Skeletal muscle tissue (tissue), 4 donors: Measurements from ENCODE around the gene COL8A1. TPM values are rescaled to one million over a fixed set of nuclear protein-coding genes. Genes with fewer than 3 reads are reported as not detected.

Source experiments
- H3K27ac ChIP-seq: one replicate; pipeline ENCODE4 v1.7.0; 2013; ENCODE audit warnings: mild to moderate bottlenecking, low read depth, low read length, inconsistent platforms
- H3K27me3 ChIP-seq, 3 donors: one replicate each; pipeline ENCODE4 v1.7.0; 2013; ENCODE audit warnings: low read length in 3 of 3; ENCODE audit not compliant: control insufficient read depth in 3 of 3, insufficient read depth in 3 of 3
- H3K36me3 ChIP-seq, 3 donors: one replicate each; pipeline ENCODE4 v1.7.0; 2013; ENCODE audit warnings: low read length in 3 of 3; ENCODE audit not compliant: control insufficient read depth in 3 of 3, insufficient read depth in 3 of 3
- H3K4me1 ChIP-seq, 3 donors: one replicate each; pipeline ENCODE4 v1.7.0; 2013; ENCODE audit warnings: low read length in 3 of 3, mild to moderate bottlenecking in 3 of 3; ENCODE audit not compliant: control insufficient read depth in 3 of 3, insufficient read depth in 3 of 3
- H3K4me3 ChIP-seq, 3 donors: one replicate each; pipeline ENCODE4 v1.7.0; 2013; ENCODE audit warnings: low read length in 3 of 3
- H3K9ac ChIP-seq, 3 donors: one replicate each; pipeline ENCODE4 v1.7.0; 2013; ENCODE audit warnings: low read length in 3 of 3, mild to moderate bottlenecking in 3 of 3, moderate library complexity in 2 of 3, low read depth in 1 of 3
- H3K9me3 ChIP-seq, 3 donors: one replicate each; pipeline ENCODE4 v1.7.0; 2013; ENCODE audit warnings: low read length in 3 of 3; ENCODE audit not compliant: control insufficient read depth in 3 of 3
- total RNA-seq: library from RNA; depleted of rRNA; stranded (reverse); fragments of >200 nt; gene quantifications from one replicate; pipeline ENCODE4 v1.2.3, GENCODE V29; 2014
- donor health status: Osteomylitis.

COL8A1 gene
- total RNA-seq, 1 donor from 2014 or later: 1.6 TPM

- Histone ChIP-seq H3K4me3 (no peak overlapping the region), H3K4me1 (no peaks in the 10 kb centered on the region), H3K27me3 (no peaks in the 10 kb centered on the region), H3K27ac (no peak overlapping the region), H3K36me3 (no peaks in the 10 kb centered on the region), H3K9ac (no peak overlapping the region), H3K9me3 (no peaks in the 10 kb centered on the region)
These were observed 74.0 kb downstream of the COL8A1 start for GRCh38 chr3:99712291-99712954.

- no peak overlapping the region for H3K27ac ChIP-seq
- H3K9me3 ChIP-seq: no peaks in the 10 kb centered on the region
- H3K36me3 ChIP-seq: no peaks in the 10 kb centered on the region
- no peak overlapping the region for H3K4me3 ChIP-seq
- H3K4me1 ChIP-seq: no peaks in the 10 kb centered on the region
- H3K27me3 ChIP-seq: no peaks in the 10 kb centered on the region
- H3K9ac ChIP-seq: no peak overlapping the region
These were observed 75.0 kb downstream of the COL8A1 start for GRCh38 chr3:99713440-99713839.

- Histone ChIP-seq H3K9ac (no peak overlapping the region), H3K27ac (no peak overlapping the region), H3K4me3 (no peak overlapping the region), H3K27me3 (no peaks in the 10 kb centered on the region), H3K4me1 (no peaks in the 10 kb centered on the region), H3K36me3 (no peaks in the 10 kb centered on the region), H3K9me3 (no peaks in the 10 kb centered on the region)
These were observed 75.8 kb downstream of the COL8A1 start for GRCh38 chr3:99714146-99714545.

GRCh38 chr3:99714575-99714974 is 76.2 kb downstream of the COL8A1 start:
- no peak overlapping the region for H3K27ac ChIP-seq
- H3K4me3 ChIP-seq: no peak overlapping the region
- no peaks in the 10 kb centered on the region for H3K36me3 ChIP-seq
- no peak overlapping the region for H3K9ac ChIP-seq
- H3K4me1 ChIP-seq: no peaks in the 10 kb centered on the region
- no peaks in the 10 kb centered on the region for H3K9me3 ChIP-seq
- H3K27me3 ChIP-seq: no peaks in the 10 kb centered on the region

- H3K4me3 ChIP-seq: no peak overlapping the region
These were observed 78.1 kb downstream of the COL8A1 start for GRCh38 chr3:99716463-99716995.

GRCh38 chr3:99720985-99721632 is 82.7 kb downstream of the COL8A1 start:
- Histone ChIP-seq H3K36me3 (no peaks in the 10 kb centered on the region), H3K27me3 (no peaks in the 10 kb centered on the region), H3K9ac (no peak overlapping the region), H3K4me3 (no peak overlapping the region), H3K9me3 (no peaks in the 10 kb centered on the region), H3K4me1 (no peaks in the 10 kb centered on the region), H3K27ac (no peak overlapping the region)

More at GRCh38 chr3:99716463-99716995, 78.1 kb downstream of the COL8A1 start:
- no peaks in the 10 kb centered on the region for H3K36me3 ChIP-seq
- no peaks in the 10 kb centered on the region for H3K27me3 ChIP-seq
- no peak overlapping the region for H3K27ac ChIP-seq
- no peaks in the 10 kb centered on the region for H3K4me1 ChIP-seq
- H3K9ac ChIP-seq: no peak overlapping the region
- H3K9me3 ChIP-seq: no peaks in the 10 kb centered on the region

GRCh38 chr3:99721633-99722007 is 83.2 kb downstream of the COL8A1 start:
- no peak overlapping the region for H3K4me3 ChIP-seq
- no peaks in the 10 kb centered on the region for H3K4me1 ChIP-seq
- H3K9me3 ChIP-seq: no peaks in the 10 kb centered on the region
- H3K27ac ChIP-seq: no peak overlapping the region
- no peaks in the 10 kb centered on the region for H3K27me3 ChIP-seq
- no peak overlapping the region for H3K9ac ChIP-seq
- no peaks in the 10 kb centered on the region for H3K36me3 ChIP-seq

- Histone ChIP-seq H3K9me3 (no peaks in the 10 kb centered on the region), H3K4me1 (no peaks in the 10 kb centered on the region), H3K9ac (no peak overlapping the region), H3K4me3 (no peak overlapping the region), H3K27me3 (no peaks in the 10 kb centered on the region), H3K27ac (no peak overlapping the region), H3K36me3 (no peaks in the 10 kb centered on the region)
These were observed 85.9 kb downstream of the COL8A1 start for GRCh38 chr3:99724276-99724675.

GRCh38 chr3:99730870-99731269 is 92.5 kb downstream of the COL8A1 start:
- H3K36me3 ChIP-seq: no peaks in the 10 kb centered on the region
- H3K4me3 ChIP-seq: no peak overlapping the region
- no peaks in the 10 kb centered on the region for H3K4me1 ChIP-seq
- no peaks in the 10 kb centered on the region for H3K9me3 ChIP-seq
- H3K27me3 ChIP-seq: no peaks in the 10 kb centered on the region
- H3K27ac ChIP-seq: no peak overlapping the region
- H3K9ac ChIP-seq: no peak overlapping the region

- no peaks in the 10 kb centered on the region for H3K36me3 ChIP-seq
- no peak overlapping the region for H3K9ac ChIP-seq
- H3K9me3 ChIP-seq: no peaks in the 10 kb centered on the region
- no peak overlapping the region for H3K27ac ChIP-seq
- H3K4me1 ChIP-seq: no peaks in the 10 kb centered on the region
- H3K4me3 ChIP-seq: no peak overlapping the region
- no peaks in the 10 kb centered on the region for H3K27me3 ChIP-seq
These were observed 93.1 kb downstream of the COL8A1 start for GRCh38 chr3:99731499-99731898.
